GM12801 (cell line): ENCODE results near the gene PPFIBP2.

Source experiments
- CTCF ChIP-seq: IDR thresholded peaks from one replicate; pipeline ENCODE4 v1.5.1; 2011; ENCODE audit warnings: control low read depth; ENCODE audit not compliant: insufficient read length; ENCODE audit errors: extremely low read depth

PPFIBP2 gene

DNA sequence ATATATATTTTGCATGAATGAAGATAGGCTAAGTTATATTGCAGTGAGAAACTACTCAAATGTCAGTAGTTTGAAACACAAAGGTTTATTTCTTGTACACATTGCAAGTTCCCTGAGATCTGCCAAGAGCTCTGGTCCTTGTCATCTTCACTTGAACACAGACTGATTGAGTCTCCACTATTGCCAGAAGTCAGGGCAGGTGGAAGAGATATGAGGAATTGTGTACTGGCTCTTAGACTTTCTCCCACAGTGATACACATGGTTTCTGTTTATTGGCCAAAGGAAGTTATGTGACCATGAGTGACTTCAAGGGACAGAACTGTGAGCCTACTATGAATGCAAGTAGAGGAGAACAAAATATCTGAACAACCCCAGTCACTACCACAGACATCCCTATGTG is 44.2 kb downstream of the PPFIBP2 start:
- no peak for TF ChIP-seq CTCF

GRCh38 chr11:7559398-7560283 is 45.8 kb downstream of the PPFIBP2 start:
- no peak for TF ChIP-seq CTCF

DNA sequence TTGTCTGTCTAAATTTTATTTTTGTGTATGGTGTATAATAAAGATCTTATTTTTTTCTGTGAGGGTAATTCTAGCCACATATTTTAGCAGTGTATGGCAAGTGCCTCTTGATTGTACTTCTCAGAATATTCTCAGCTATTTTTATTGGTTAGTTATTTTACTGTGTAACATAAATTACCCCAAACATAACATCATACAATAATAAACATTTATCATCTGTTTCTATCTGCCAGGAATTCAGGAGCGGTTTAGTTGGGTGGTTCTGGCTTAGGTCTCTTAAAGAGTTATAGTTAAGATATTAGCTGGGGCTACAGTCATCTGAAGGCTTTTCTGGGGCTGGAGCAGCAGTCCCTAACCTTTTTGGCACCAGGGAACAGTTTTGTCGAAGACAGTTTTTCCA is 47.8 kb downstream of the PPFIBP2 start:
- no peak for TF ChIP-seq CTCF

DNA sequence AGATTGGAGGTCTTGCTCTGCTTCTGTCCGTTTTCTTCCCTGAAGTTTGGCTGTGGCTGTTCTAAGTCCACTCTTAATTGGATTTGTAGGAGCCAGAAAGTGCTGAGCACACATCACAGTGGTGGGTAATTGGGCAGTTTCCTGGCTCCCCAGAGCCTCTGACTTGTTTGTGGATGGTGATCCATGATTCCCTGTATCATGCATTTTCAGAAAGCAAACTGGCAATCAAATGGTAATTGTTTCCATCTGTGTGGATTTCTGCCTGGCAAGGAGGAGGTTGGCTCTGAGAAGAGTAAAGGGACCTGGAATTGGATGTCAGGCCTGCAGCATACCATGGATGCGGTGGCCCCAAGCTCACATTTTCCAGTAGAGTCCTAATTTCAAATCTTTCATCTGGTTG is 49.5 kb downstream of the PPFIBP2 start:
- TF ChIP-seq CTCF: no peak

GRCh38 chr11:7564803-7565202 is 51.0 kb downstream of the PPFIBP2 start:
- TF ChIP-seq CTCF: no peak

DNA sequence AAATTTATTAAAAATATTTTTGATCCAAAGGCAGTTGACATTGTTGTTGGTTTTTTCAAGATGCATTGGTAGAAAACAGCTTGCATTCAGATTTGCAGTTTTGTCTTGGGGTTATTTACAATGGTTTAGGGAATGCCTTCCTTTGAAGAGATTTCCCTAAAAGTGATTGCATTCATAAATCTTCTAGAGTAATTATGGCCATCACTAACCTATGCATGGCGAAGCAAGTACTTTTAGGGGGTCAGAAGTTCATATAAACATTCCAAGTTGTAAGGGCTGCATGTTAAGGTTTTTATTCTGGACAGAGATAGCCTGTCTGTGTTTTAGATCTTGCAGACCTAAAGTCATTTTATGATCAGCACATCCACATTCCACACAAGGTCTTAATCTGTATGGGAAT is 53.5 kb downstream of the PPFIBP2 start:
- no peak for TF ChIP-seq CTCF

GRCh38 chr11:7569044-7569443 is 55.2 kb downstream of the PPFIBP2 start:
- TF ChIP-seq CTCF: no peak
